Activated T-cell treated with anti-CD3 and anti-CD28 coated beads, Interleukin-2, amount 50 U/mL, for 48 hours (primary cell): ENCODE measurements around the gene SLC12A8.
A peak's percentile ranks its signal among the peaks of the same experiment; 100 is the strongest.

Experiments
- DNase-seq, 2 experiments: peaks; one replicate each; pipeline ENCODE4 v3.0.0-alpha.2; 2020

Gene SLC12A8

DNA sequence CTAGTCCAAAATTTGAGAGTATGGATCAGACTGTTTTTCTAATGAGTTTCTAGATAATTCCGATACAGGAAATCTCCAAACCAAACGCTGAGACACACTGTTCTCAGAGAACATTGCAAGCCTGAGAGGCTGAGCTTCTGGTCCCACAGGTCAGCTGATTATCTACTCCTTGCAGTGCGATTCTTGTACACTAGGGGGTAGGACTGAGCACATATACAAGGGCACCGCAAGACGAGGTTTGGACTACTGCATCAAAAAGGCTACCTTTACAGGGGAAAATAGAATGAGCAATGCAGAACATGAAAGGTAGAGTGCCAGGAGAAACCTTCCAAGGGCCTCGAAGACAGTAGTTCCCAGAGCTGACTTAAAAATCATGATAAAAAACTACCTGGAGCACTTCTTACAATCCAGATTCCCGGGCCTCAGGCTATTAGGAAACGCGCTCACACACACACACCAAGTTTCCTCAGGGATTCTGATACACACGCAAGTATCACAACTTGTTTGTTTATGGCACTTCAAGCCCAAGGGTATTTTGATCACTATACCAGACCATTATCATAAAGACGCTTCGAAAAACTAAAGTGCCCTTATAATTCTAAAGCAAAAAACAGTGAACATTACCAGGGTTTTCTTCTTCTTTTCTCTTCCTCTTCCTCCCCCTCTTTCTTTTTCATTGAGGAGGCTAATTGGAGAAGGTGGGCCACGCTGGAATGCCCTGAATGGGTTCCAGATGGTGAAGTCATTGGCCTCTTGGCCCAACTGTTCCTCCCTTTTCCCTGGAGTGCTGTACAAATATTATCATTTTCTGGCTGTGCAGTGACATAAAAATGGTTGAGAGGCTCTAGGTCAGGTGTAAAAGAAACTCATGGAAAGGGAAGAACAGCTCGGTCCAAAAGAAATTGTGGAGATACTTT lies 61.8 kb downstream of the SLC12A8 start:
- peak; percentile 77 to 79 for DNase-seq

DNA sequence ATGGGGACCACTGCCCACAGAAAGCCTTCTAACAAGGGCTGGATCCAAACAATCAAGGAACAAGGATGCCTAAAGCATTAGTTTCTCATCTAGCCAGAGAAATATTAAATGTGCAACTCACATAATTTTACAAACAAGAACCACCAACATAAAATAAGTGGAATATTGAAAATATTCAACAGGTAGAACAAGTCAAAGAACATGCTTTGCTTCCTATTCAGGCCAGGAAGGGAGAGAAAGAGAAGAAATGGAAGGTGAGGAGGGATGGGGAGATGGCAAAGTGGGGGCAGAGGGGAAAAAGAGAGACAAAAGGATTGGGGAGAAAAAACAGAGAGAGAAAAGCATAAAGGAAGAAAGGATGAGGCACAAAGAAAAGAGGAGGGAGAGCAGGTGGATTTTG lies 63.1 kb downstream of the SLC12A8 start:
- no peak for DNase-seq

DNA sequence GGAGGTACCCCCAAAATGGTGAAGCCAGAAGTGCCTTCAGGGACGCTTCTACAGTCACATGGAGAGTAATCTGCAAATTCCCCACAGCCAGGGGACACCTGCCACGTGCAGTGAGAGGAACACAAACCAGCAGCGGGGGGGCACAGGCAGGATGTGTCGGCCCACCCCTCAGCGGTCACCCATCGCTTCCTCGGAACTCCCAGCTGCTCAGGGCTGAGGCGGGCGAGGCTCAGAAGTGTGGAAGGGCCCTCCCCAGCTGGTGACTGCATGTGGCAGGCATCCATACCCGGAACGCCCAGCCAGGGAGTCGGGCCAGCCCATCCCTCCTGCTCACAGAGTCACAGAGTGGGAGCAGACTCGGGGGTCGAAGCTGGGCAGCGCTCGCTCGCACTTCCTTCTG lies 63.7 kb downstream of the SLC12A8 start:
- DNase-seq, result no peak

DNA sequence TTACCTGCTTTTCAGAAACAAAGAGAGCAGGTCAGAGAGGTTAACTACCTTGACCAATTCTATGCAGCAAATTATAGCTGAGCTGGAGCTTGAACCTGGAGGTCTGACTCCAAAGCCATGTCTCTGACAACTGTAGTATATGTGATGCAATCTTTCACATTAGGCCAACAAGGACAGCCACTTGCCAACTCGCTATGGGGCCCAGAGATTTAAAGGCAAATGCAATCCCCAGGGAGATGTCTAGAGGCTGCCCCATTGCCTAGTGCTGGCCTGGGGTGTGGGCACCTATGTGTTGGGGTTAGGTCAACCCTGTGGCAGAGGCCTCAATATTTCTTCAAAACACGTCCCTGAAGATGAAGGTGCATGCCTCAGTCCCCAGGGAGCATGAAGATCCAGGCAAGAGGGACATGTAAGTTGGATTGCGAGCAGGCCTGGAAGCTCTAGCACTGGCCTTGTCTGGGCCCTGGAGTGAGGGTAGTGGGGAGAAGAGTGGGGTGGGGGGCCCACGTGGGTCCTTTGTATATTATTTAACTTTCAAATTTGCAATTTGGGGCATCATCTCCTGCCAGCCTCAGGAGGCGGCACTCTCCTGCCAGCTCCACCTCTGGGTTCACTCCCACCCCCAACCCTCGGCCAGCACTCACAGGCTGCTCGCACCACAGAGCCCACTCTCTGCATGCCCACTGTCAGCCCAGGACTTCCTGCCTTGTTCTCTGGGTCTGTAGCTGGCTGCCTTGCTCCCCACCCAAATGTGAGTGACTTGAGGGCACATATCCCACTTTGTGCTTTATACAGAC lies 64.3 kb downstream of the SLC12A8 start:
- no peak for DNase-seq

DNA sequence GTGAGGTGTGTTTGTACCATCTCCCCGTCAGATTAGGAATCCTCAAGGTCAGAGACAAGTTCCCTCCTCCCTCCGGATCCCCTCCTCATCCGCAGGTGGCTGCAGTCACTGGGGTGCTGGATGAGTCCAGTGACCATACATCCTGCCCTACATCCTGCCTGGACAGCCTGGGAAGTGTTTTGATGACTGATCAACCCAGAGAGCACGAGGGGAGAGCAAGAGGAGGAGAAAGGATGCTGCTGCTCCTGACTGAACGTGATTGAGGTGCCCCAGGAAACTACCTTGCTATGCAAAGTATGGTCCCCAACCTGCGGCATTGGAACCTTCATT lies 65.1 kb downstream of the SLC12A8 start:
- DNase-seq, result no peak

DNA sequence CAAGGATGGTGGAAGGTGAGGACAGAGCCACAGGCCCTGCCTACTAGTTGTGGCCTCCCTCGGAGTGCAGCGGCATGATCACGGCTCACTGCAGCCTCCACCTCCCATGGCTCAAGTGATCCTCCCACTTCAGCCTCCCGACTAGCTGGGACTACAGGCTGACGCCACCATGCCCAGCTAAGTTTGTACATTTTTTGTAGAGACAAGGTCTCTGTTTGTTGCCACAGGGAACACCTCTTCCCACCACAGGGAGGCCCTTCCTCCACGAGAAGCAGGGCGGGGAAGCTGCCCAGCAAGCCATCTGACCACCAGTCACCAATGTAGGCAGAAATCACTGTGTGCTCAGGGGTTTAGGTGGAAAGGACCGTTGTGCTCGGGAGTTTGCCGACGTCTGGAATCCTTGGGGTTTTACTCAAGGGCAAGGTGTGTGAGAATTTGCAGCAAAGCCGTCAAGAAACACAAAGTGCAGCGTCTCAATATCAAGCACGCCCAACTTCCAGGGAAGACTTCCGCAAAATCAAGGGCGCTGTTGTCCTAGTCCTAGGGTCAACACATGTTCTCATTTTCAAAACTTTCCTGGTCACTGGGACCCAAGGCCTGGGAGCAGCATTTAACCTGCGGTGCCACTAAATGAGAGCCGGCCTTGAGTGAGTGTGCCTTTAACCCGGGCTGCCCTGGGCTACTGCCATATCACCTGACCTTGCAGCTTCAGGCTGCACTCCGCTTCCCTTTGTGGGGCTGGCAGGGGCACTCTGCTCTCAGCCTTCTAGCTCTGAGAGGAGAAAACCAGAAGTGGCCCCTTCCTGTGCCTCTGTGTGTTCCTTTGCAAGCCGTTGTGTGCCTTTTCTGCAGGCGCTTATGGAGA lies 65.7 kb downstream of the SLC12A8 start:
- DNase-seq, result no peak

DNA sequence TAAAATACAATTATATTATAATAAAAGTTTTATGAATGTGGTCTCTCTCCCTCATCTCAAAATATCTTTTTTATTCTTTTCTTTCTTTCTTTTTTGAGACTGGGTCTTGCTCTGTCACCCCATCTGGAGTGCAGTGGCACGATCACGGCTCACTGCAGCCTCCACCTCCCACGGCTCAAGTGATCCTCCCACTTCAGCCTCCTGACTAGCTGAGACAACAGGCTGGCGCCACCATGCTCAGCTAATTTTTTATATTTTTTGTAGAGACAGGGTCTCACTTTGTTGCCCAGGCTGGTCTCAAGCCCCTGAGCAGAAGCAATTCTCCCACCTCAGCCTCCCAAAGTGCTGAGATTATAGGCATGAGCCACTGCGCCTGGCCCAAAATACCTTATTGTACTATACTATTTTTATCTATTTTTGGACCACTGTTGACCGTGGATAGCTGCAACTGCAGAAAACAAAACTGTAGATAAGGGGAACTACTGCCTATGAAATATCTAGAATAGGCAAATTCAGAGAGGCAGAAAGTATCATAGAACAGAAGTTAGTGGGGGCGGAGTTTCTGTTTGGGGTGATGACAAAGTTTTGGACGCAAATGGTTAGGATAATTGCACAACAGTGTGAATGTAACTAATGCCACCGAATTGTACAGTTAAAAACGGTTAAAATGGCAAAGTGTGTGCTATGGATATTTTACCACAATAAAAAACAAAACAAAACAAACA lies 66.6 kb downstream of the SLC12A8 start:
- no peak for DNase-seq

DNA sequence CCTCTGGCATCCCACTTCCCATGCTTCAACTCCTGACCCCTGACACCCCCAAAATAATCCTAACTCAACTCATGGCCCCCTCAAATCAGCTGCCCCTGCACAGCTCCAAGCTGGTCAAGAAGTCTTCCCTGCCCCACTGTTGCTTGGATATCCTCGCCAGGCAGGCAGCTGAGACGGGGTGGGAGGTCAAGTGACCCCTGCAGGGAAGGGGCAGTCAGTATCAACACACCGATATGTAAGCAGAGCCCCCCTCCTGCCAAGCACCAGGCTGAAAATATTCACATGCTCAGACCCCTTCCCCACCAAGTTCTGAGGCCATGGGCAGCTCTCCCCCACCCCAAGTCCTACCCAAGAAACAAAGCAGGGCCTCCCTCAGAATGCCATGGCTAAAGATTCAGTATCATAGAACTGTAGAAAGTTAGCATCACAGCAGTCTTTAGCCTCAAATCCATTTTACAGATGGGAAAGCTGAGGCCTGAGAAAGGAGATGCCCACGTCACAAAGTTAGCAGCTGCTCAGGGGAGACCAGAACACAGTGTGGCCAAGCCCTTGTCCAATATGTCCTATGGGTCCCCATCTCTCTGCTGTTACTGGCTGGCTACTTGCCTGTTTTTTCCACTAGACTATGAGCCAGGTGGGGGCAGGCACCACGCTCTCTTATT lies 67.8 kb downstream of the SLC12A8 start:
- DNase-seq, result no peak

DNA sequence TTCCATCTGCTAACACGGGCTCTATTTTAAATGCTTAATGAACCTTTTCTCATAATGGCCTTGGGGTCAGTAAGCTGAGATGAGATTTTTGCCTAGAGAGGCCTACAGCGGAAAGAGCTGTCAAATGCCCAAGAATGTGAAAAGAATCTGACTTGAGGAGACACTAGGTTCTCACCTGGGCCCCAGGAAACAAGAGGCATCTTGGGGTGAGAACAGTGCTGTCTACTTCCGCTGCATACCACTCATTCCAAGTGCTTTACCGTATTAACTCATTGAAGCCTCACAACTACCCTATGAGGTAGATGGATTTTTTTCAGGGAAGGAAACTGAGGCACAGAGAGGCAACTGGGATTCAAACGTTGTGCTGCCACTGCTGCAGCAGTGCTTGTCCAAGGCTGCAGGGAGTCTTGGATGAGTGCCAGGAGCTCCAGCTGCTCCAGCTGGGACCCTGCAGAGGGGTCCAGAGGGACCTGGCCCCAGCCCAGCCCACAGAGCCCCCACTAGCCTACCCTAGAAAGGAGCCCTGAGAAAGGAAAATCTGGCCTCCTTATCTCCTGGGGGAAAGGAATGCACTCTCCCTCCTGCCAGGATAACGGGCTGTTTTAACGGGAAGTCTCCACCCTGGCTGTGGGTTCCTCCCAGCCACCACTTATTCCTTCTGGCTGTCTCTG lies 68.4 kb downstream of the SLC12A8 start:
- DNase-seq, result no peak

DNA sequence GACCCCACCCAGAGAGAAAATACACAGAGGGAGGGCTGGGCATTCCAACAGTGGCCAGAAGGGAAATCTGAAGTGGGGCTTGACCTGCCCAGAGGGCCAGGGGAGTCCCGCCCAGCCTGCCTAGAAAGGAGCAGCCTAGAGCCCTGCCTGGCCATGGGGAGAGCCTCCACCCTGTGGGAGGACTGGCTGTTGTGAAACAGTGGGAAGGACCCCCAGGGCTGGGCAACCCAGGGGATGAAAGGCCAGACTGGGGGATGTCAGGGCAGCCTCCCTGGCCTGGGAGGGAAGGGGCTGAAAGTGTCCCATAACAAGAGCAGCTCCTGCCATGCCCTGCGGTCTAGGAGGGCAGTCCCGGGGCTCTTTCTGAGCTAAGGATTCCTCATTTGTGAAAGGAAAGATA lies 69.0 kb downstream of the SLC12A8 start:
- no peak for DNase-seq

DNA sequence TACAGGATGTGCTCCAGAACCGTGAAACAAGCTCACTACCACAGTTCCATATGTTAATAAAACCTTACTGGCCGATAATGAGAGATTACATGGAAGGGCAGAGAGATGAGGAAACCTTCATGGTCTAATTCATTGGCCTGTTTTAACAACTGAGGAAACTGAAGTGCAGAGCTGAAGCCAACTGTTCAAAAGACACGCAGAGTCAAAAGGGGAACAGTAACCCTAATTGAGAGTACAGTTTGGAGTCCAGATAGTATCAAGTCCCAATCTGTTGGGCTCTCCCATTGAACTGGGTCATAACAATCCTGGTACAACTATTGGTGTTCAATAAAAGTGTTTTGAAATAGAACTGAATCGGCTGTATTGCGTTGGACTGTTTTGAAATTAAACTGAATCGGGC lies 69.6 kb downstream of the SLC12A8 start:
- DNase-seq, result no peak

DNA sequence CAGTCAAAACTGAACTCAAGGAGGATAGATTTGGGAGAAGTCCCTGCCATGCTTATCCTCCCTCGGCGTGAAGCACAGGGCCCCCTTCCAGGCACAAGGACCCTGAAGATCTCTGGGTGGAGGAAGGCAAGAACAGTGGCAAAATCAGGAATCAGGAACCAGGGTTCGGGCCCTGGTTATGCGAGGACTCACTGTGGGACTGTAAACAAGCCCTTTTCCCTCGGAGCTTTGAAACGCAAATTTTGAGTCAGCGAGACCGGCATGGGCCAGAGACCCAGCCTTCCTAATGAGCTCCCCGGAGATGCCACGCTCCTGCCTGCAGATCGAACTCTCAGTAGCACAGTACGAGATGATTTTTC lies 70.1 kb downstream of the SLC12A8 start:
- no peak for DNase-seq

DNA sequence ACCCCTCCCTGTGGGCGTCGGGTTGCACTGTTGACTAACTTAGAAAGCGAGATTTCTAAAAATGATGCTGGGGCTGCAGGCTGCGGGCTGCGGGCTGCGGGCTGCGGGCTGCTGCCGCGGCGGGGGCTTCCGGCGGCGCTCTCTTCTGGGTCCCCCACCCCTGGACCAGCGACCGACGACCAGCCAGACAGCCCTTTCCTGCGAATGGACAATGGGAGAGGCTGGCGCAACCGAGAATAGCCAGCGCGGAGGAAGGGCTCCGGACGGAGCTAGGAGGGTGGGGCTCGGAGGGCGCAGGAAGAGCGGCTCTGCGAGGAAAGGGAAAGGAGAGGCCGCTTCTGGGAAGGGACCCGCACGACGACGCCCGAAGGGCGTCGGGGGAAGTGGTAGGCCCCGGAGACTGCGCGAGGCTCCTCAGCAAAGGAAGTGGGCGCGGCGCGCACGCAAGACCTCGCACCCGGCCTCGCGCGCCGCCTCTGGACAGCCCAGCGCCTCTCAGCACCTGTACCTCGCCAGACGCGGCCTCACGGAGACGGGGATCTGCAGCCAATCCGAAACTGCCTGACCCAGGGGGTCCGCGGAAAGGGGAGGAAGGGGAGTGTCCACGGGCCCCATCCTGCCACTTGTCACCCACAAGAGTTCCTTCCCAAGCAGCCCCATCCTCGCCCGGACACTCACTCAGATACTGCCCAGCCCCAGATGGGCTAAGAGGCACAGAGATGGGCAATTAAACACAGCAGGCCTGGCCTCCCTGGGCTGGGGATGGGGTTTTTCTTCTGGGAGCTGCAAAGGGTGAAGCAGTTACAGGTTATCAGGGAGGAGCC lies 70.7 kb downstream of the SLC12A8 start:
- DNase-seq, result peak; percentile 82 to 86

DNA sequence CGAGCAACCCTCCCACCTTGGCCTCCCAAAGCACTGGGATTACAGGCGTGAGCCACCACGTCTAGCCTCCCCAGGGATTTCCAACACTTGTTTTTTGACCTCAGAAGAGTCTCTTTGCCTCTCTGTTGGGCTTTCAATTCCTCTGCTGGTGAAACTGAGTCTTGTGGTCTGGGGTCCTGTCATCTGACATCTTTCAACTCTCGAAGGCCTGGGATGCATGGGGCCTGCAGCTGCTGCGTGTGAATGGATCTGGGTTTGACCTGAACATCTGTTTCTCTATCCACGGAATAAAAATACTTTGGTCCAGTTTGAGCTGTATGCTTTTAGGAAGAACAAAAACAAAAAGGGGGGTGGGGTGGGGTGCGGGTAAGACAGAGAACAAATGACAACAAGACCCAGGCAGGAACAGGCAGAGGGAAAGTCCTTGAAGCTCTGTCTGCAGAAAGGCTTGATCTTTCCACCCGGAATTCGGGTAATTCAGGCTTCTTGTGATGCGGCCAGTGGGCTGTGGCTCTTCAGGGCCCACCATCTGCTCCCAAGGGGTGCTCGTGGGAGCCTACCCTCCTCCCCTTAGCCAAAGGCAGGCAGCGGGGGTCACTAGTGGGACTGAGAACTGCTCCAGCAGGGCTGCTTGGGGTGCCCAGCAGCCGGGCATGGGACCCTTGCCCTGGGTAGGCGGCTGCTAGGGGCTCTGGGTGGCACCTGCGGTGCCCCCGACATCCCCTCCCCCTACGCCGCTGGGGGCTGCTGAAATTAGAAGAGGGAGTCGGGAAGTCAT lies 71.5 kb downstream of the SLC12A8 start:
- DNase-seq, result no peak

DNA sequence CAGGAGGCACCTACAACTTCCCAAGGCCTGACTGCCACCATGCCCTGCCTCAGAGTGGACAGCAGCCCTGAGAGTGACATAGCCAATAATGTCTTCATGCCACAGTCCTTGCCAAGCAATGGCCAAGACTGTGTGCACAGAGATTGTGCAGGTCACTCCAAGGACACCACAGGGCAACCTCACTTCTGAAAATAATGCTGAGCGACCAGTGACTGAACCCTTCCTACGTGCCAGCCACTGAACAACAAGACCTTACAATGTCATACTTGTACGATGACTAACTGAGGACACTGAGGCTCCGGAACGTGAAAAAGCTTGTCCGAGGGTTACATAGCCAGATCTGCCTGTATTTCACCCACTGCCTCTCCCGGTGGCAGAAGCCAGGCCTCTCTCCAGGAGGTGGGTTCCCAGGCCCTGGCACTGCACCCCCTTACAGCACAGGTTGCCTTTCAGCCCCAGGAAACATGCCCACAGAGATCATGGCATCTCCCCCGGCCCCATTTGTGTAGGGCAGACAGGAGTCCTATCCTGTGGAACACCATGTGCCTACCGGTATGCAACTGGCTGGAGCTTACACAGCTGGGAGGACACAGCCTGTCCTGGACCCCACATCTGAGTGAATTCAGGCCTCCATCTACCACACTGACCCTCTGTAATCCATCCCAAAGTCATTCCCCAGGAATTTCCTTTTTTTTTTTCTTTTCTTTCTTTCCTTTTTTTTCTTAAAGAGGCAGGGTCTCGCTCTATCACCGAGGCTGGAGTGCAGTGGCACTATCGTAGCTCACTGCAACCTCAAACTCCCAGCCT lies 72.3 kb downstream of the SLC12A8 start:
- DNase-seq, result no peak

DNA sequence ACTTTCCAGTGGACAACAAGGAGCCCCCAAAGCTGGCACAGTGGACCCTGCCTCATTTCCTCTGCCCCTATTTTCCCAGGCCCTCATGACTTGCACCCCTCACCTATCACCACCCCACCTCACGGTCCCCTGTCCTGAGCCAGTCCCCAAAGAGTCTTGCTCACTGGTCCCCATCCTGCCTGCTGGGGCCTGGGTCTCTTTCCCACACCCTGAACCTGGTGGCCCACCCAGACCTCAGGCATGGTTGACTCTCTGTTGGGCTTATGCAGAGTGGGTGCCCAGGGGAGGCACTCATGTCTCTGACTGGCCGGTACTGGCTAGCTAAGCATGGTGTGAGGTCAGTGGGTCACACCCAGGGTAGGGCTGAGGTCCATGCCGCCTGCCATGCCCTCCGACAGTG lies 73.2 kb downstream of the SLC12A8 start:
- no peak for DNase-seq

DNA sequence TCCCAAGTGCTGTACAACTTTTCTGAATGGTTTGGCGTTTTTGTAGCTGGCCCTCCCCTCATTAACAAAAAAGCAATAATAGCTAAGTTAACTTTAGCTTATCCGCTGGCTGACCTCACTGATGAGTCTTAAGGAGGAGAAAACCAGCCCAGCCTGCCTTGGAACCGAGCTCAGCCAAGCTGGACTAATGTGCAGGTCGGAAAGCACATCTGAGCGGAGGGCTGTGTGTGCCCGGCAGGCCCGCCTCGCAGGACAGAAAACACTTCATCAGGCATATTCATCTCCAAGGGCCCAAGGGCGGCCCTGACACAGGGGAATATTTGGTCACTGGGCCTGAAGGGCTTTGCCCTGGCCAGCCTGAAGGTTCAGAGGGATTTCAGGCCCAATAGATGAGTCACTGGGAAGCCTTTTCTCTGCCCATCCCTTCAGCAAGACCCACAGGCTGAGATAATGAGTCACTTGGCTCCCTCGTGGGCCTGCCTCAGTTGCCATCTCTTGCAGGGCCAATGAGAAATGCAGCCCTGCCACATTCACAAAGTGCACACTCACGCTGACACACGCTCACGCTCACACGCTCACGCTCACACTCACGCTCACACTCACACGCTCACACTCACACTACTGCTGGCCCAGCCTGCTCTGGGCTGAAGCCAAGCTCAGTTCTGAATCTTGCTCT lies 75.1 kb downstream of the SLC12A8 start:
- DNase-seq, result no peak

DNA sequence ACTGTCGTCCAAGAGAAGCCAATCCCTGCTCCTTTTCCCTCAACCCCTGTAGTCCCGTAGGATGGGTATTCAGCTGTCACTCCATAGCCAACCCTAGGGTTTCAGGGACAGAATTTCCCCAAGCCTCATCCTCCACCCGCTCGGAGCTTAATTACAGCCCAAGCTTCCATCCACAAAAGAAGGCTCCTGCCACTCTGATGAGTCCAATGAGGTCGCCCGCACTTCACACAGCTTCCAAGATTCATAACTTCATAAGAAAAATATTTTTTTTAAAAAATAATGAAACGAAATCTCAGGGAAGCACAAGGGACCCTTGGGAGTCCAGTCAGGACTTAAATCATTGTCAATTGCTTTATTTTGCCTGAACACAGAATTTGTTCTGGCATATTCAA lies 75.6 kb downstream of the SLC12A8 start:
- no peak for DNase-seq
